Natural killer cell (primary cell): ENCODE measurements around the gene DUSP22. TPM values are rescaled to one million over a fixed set of nuclear protein-coding genes. Genes with fewer than 3 reads are reported as not detected.

ENCODE experiments used
- ATAC-seq, 3 donors: fragments of 150-1000 bp in 2 of 3; fragments of 200-7000 bp in 1 of 3; cut with Tn5 transposase; 1 replicate in 1 of 3; 2 replicates in 2 of 3; pipeline ENCODE4 v1.10.0; 2021; ENCODE audit warnings: mild to moderate bottlenecking in 2 of 3, moderate library complexity in 2 of 3
- DNase-seq, 2 donors: peaks; one replicate each; pipeline versions ENCODE4 v3.0.0 to v3.0.0-alpha.2; 2013 to 2021; ENCODE audit warnings: mixed read lengths in 1 of 2
- H3K27ac ChIP-seq: one replicate; pipeline ENCODE4 v1.5.1; 2013; ENCODE audit warnings: mild to moderate bottlenecking, low read length
- H3K27me3 ChIP-seq: one replicate; pipeline ENCODE4 v1.6.1; 2013; ENCODE audit warnings: low read length; ENCODE audit not compliant: control insufficient read depth, insufficient read depth
- H3K36me3 ChIP-seq: one replicate; pipeline ENCODE4 v1.6.1; 2013; ENCODE audit warnings: low read length; ENCODE audit not compliant: control insufficient read depth, insufficient read depth
- H3K4me1 ChIP-seq: one replicate; pipeline ENCODE4 v1.6.1; 2013; ENCODE audit warnings: low read length; ENCODE audit not compliant: control insufficient read depth, insufficient read depth
- H3K4me3 ChIP-seq: one replicate; pipeline ENCODE4 v1.5.1; 2013; ENCODE audit warnings: low read length
- H3K9me3 ChIP-seq: one replicate; pipeline ENCODE4 v1.6.1; 2013; ENCODE audit warnings: low read length; ENCODE audit not compliant: control insufficient read depth, insufficient read depth
- H3K27ac Mint-ChIP-seq, 2 donors: one replicate each; pipeline ENCODE4 v1.8.0; 2022; ENCODE audit warnings: mild to moderate bottlenecking in 2 of 2, mixed read lengths in 2 of 2, moderate library complexity in 1 of 2
- H3K27me3 Mint-ChIP-seq, 2 donors: one replicate each; pipeline ENCODE4 v1.8.0; 2022; ENCODE audit warnings: low read depth in 2 of 2, mixed read lengths in 2 of 2
- H3K36me3 Mint-ChIP-seq: one replicate; pipeline ENCODE4 v1.8.0; 2022; ENCODE audit warnings: mixed read lengths
- H3K4me1 Mint-ChIP-seq, 2 donors: one replicate each; pipeline ENCODE4 v1.8.0; 2022; ENCODE audit warnings: mixed read lengths in 2 of 2
- H3K4me3 Mint-ChIP-seq: one replicate; pipeline ENCODE4 v1.8.0; 2022; ENCODE audit warnings: mild to moderate bottlenecking, moderate library complexity, mixed read lengths
- H3K9me3 Mint-ChIP-seq, 2 donors: one replicate each; pipeline ENCODE4 v1.8.0; 2022; ENCODE audit warnings: mixed read lengths in 2 of 2
- WGBS: methylation state at CpG from one replicate; pipeline ENCODE4 v1.1.7; 2013; ENCODE audit warnings: missing lambda C conversion rate; ENCODE audit not compliant: insufficient coverage; 5-methylcytosine and 5-hydroxymethylcytosine counted together
- intact Hi-C: fragments of 100-400 bp; cut with micrococcal nuclease; formaldehyde crosslinking; loops from one replicate; pipeline ENCODE4 v1.14.2; 2022
- total RNA-seq, 4 donors: library from RNA; stranded (reverse); fragments of 120-200 nt in 1 of 4; gene quantifications; one replicate each; pipeline versions ENCODE4 v1.2.3 to v1.2.4, GENCODE V29; 2013 to 2022
- TF ChIP-seq, protein P1 (sequence below): fragments of 200-600 bp; IDR thresholded peaks from one replicate; pipeline ENCODE4 v1.8.0; 2022; ENCODE audit warnings: antibody characterized with exemption

The DUSP22 gene
- total RNA-seq, 3 donors from 2014 or later (not counting 1 experiment from before 2014, with no cell fraction given): 50.4 to 61.5 (median 56.6) TPM

DNA sequence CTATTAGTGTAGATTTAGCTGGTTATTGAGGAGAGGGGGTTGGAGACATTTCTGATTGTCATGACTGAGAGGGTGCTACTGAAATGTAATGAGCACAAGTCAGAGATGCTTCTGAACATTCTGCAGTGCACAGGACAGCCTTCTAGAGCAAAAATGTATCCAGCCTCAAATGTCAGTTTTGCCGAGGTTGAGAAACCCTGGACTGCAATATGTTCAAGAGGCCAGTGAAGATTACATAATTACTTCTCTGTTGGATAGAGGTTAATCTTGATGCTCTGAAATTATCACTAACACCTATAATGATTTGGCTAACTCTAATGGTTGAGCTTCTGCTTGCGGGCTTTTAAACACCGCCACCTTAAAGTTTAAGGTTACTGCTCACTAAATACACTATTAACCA is 3.4 kb upstream of the DUSP22 start:
- Histone ChIP-seq H3K4me3 (no peak overlapping the region), H3K4me1 (peaks cover 44% of the 10 kb centered on the region), H3K27me3 (no peaks in the 10 kb centered on the region), H3K27ac (no peak overlapping the region), H3K36me3 (no peaks in the 10 kb centered on the region), H3K9me3 (no peaks in the 10 kb centered on the region)
- H3K4me3 Mint-ChIP-seq: no peak overlapping the region
- TF ChIP-seq, protein P1, sequence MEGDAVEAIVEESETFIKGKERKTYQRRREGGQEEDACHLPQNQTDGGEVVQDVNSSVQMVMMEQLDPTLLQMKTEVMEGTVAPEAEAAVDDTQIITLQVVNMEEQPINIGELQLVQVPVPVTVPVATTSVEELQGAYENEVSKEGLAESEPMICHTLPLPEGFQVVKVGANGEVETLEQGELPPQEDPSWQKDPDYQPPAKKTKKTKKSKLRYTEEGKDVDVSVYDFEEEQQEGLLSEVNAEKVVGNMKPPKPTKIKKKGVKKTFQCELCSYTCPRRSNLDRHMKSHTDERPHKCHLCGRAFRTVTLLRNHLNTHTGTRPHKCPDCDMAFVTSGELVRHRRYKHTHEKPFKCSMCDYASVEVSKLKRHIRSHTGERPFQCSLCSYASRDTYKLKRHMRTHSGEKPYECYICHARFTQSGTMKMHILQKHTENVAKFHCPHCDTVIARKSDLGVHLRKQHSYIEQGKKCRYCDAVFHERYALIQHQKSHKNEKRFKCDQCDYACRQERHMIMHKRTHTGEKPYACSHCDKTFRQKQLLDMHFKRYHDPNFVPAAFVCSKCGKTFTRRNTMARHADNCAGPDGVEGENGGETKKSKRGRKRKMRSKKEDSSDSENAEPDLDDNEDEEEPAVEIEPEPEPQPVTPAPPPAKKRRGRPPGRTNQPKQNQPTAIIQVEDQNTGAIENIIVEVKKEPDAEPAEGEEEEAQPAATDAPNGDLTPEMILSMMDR: no peak
- H3K27me3 Mint-ChIP-seq: peaks cover 0 to 2% of the 10 kb centered on the region in 2 donors
- intact Hi-C loops: no loop called here
- no peaks in the 10 kb centered on the region for H3K36me3 Mint-ChIP-seq
- ATAC-seq: no peak
- no peak for DNase-seq
- 93% methylated on average over 3 of the region's 3 CpGs for WGBS
- peaks cover 25 to 29% of the 10 kb centered on the region in 2 donors for H3K4me1 Mint-ChIP-seq
- H3K9me3 Mint-ChIP-seq: no peaks in the 10 kb centered on the region
- no peak overlapping the region for H3K27ac Mint-ChIP-seq

DNA sequence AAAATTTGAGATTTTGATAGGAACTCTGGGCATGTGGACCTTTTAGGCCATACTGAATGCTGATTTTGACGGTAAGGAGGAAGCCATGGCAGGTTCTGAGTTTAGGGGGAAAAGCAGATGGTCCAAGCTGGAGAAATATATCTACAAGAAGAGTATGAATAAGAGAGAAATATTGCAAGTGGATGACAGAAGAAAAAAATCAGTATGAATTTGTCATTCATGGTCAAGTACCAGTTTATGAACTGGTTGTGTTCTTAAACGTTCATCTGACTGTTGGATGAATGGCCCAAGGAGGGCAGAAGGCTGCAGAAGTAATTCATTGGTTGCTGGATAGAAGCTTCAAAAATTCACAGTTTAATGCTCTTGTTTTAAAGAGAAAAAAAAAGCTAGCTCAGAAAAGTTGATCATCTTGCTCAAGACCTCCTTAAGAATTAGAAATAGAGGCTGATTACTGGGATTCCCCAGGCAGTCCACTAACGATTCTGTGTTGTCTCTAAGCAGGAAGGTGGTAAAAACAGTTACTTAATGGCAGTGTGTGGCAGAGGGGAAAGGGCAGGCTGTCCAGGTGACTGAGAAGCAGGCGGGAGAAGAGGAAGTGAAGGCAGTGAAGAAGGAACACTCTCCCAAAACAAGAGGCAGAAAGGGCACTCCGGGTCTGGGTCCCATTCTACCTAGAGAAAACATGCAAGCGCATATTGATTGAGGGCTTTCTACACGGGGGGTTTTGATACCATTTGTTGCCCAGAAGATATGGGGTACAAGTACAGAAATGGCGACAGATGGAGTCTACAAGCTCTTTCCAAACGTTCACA is 2.0 kb upstream of the DUSP22 start:
- no peak overlapping the region for H3K27ac ChIP-seq
- H3K36me3 Mint-ChIP-seq: no peaks in the 10 kb centered on the region

GRCh38 chr6:291204-291696 is 1.0 kb upstream of the DUSP22 start:
- Histone ChIP-seq H3K27me3 (no peaks in the 10 kb centered on the region), H3K36me3 (no peaks in the 10 kb centered on the region), H3K4me3 (peak overlapping the region; percentile 52), H3K9me3 (no peaks in the 10 kb centered on the region), H3K4me1 (peaks cover 44% of the 10 kb centered on the region), H3K27ac (peak overlapping the region; percentile 98)
- Mint-ChIP-seq H3K36me3 (no peaks in the 10 kb centered on the region), H3K4me3 (peak overlapping the region; percentile 81), H3K27ac (peak overlapping the region; percentile 57 to 92), H3K27me3 (peaks cover 0 to 2% of the 10 kb centered on the region in 2 donors), H3K4me1 (peaks cover 37 to 45% of the 10 kb centered on the region in 2 donors), H3K9me3 (no peaks in the 10 kb centered on the region)
- 35% methylated on average over 7 of the region's 8 CpGs for WGBS
- intact Hi-C loops: loop anchor here (1.0 to 5.0 kb wide), 5 partner anchors 55 to 201 kb away; no protein-coding TSS in a partner anchor
- DNase-seq: no peak
- TF ChIP-seq, protein P1: no peak
- ATAC-seq: no peak

More for the DNA sequence above, 2.0 kb upstream of the DUSP22 start:
- Mint-ChIP-seq H3K9me3 (no peaks in the 10 kb centered on the region), H3K27ac (peak overlapping the region; percentile 57 to 92), H3K4me3 (peak overlapping the region; percentile 32), H3K4me1 (peaks cover 33 to 35% of the 10 kb centered on the region in 2 donors), H3K27me3 (peaks cover 0 to 2% of the 10 kb centered on the region in 2 donors)
- peak in 1 of 2 donors; percentile 30 for DNase-seq
- H3K4me1 ChIP-seq: peaks cover 39% of the 10 kb centered on the region
- H3K36me3 ChIP-seq: no peaks in the 10 kb centered on the region
- H3K9me3 ChIP-seq: no peaks in the 10 kb centered on the region
- 70% methylated on average over 9 of the region's 9 CpGs for WGBS
- TF ChIP-seq, protein P1: no peak
- H3K4me3 ChIP-seq: no peak overlapping the region
- H3K27me3 ChIP-seq: no peaks in the 10 kb centered on the region
- intact Hi-C loops: loop anchor here (5.0 kb wide), 4 partner anchors 73 to 202 kb away; no protein-coding TSS in a partner anchor
- ATAC-seq: no peak
